Measurements from ENCODE around the gene WRNIP1. TPM values are rescaled to one million over a fixed set of nuclear protein-coding genes. Genes with fewer than 3 reads are reported as not detected.
A peak's percentile ranks its signal among the peaks of the same experiment; 100 is the strongest.

WRNIP1 gene
- total and polyA plus RNA-seq, 2 of the 13 experiments (the other 11 are each of a cell fraction or from before 2014, with no cell fraction given): 77.7 to 90.3 TPM

DNA sequence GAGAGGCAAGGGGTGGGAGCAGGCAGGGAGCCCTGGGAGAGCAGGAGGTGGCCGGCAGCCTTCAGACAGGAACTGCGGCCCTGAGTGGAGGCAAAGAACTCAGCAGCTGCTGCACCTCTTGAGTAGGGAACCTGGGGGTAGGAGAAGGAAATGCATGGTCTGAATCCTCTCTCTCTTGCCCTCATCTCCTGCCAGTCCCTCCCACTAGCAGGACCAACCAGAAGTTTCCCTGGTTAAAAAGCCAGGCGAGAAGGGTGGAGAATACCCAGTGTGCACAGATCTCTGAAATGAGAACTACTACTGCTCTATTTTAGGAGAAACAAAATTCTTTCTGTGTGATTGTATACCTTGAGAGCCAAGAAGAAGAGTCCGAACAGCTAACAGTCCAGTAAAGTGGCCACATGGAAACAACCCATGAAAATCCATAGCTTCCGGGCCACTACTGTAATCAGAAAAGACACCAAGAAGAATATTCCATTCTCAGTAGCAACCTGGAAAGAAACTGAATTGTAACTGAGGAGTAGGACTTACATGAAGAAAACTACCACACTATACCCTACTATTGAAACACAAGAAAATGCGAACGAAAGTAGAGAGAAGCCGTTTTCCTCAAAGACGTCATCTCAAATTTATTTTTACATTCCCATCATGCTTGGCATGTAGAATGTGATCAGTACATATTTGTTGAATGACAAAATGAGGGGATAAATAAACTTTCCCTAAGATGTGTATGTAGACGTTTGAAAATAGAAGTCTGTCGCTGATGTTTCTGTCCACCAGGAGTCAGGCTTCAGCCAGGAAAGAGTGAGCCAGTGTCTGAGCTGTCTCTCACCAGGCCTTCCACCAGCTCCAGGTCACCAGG lies 25.6 kb downstream of the WRNIP1 start (continued):
- TF ChIP-seq, protein P1, sequence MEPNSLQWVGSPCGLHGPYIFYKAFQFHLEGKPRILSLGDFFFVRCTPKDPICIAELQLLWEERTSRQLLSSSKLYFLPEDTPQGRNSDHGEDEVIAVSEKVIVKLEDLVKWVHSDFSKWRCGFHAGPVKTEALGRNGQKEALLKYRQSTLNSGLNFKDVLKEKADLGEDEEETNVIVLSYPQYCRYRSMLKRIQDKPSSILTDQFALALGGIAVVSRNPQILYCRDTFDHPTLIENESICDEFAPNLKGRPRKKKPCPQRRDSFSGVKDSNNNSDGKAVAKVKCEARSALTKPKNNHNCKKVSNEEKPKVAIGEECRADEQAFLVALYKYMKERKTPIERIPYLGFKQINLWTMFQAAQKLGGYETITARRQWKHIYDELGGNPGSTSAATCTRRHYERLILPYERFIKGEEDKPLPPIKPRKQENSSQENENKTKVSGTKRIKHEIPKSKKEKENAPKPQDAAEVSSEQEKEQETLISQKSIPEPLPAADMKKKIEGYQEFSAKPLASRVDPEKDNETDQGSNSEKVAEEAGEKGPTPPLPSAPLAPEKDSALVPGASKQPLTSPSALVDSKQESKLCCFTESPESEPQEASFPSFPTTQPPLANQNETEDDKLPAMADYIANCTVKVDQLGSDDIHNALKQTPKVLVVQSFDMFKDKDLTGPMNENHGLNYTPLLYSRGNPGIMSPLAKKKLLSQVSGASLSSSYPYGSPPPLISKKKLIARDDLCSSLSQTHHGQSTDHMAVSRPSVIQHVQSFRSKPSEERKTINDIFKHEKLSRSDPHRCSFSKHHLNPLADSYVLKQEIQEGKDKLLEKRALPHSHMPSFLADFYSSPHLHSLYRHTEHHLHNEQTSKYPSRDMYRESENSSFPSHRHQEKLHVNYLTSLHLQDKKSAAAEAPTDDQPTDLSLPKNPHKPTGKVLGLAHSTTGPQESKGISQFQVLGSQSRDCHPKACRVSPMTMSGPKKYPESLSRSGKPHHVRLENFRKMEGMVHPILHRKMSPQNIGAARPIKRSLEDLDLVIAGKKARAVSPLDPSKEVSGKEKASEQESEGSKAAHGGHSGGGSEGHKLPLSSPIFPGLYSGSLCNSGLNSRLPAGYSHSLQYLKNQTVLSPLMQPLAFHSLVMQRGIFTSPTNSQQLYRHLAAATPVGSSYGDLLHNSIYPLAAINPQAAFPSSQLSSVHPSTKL (CRISPR knock-in tag; IDR thresholded peaks at IDR 0.05): peak; percentile 58; the same call in 1 of the 2 replicates
- TF ChIP-seq ZNF879 (CRISPR knock-in tag; IDR thresholded peaks at IDR 0.05): no peak
- peak; percentile 60 for TF ChIP-seq NR2F2 (IDR thresholded peaks at IDR 0.05; ENCODE audit: borderline replicate concordance, low read depth)
- TF ChIP-seq DPF2 (CRISPR knock-in tag; IDR thresholded peaks at IDR 0.05; ENCODE audit: borderline replicate concordance, low read depth): no peak
- TF ChIP-seq HOXA3 (CRISPR knock-in tag; IDR thresholded peaks at IDR 0.05): peak; percentile 32; the same call in 1 of the 2 replicates
- TF ChIP-seq HDAC2 (CRISPR knock-in tag; IDR thresholded peaks at IDR 0.05): peak; percentile 28; the same call in 1 of the 2 replicates
- TF ChIP-seq STAG1 (CRISPR knock-in tag; IDR thresholded peaks at IDR 0.05): peak; percentile 98
- TF ChIP-seq, protein P2, sequence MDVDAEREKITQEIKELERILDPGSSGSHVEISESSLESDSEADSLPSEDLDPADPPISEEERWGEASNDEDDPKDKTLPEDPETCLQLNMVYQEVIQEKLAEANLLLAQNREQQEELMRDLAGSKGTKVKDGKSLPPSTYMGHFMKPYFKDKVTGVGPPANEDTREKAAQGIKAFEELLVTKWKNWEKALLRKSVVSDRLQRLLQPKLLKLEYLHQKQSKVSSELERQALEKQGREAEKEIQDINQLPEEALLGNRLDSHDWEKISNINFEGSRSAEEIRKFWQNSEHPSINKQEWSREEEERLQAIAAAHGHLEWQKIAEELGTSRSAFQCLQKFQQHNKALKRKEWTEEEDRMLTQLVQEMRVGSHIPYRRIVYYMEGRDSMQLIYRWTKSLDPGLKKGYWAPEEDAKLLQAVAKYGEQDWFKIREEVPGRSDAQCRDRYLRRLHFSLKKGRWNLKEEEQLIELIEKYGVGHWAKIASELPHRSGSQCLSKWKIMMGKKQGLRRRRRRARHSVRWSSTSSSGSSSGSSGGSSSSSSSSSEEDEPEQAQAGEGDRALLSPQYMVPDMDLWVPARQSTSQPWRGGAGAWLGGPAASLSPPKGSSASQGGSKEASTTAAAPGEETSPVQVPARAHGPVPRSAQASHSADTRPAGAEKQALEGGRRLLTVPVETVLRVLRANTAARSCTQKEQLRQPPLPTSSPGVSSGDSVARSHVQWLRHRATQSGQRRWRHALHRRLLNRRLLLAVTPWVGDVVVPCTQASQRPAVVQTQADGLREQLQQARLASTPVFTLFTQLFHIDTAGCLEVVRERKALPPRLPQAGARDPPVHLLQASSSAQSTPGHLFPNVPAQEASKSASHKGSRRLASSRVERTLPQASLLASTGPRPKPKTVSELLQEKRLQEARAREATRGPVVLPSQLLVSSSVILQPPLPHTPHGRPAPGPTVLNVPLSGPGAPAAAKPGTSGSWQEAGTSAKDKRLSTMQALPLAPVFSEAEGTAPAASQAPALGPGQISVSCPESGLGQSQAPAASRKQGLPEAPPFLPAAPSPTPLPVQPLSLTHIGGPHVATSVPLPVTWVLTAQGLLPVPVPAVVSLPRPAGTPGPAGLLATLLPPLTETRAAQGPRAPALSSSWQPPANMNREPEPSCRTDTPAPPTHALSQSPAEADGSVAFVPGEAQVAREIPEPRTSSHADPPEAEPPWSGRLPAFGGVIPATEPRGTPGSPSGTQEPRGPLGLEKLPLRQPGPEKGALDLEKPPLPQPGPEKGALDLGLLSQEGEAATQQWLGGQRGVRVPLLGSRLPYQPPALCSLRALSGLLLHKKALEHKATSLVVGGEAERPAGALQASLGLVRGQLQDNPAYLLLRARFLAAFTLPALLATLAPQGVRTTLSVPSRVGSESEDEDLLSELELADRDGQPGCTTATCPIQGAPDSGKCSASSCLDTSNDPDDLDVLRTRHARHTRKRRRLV (CRISPR knock-in tag; IDR thresholded peaks at IDR 0.05): no peak
- TF ChIP-seq GATAD2A (CRISPR knock-in tag; IDR thresholded peaks at IDR 0.05): peak; percentile 69
- TF ChIP-seq, protein P3, sequence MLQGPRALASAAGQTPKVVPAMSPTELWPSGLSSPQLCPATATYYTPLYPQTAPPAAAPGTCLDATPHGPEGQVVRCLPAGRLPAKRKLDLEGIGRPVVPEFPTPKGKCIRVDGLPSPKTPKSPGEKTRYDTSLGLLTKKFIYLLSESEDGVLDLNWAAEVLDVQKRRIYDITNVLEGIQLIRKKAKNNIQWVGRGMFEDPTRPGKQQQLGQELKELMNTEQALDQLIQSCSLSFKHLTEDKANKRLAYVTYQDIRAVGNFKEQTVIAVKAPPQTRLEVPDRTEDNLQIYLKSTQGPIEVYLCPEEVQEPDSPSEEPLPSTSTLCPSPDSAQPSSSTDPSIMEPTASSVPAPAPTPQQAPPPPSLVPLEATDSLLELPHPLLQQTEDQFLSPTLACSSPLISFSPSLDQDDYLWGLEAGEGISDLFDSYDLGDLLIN (CRISPR knock-in tag; IDR thresholded peaks at IDR 0.05; ENCODE audit: borderline replicate concordance): no peak
- TF ChIP-seq, protein P4, sequence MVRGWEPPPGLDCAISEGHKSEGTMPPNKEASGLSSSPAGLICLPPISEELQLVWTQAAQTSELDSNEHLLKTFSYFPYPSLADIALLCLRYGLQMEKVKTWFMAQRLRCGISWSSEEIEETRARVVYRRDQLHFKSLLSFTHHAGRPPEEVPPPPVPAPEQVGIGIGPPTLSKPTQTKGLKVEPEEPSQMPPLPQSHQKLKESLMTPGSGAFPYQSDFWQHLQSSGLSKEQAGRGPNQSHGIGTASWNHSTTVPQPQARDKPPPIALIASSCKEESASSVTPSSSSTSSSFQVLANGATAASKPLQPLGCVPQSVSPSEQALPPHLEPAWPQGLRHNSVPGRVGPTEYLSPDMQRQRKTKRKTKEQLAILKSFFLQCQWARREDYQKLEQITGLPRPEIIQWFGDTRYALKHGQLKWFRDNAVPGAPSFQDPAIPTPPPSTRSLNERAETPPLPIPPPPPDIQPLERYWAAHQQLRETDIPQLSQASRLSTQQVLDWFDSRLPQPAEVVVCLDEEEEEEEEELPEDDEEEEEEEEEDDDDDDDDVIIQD (CRISPR knock-in tag; IDR thresholded peaks at IDR 0.05; ENCODE audit: low read depth): 0 out of 2 replicates have a peak, but pooled peaks have one; percentile 22
- peak; percentile 100 for TF ChIP-seq SMC3 (IDR thresholded peaks at IDR 0.05; ENCODE audit: low read length)
- no peak for TF ChIP-seq SOX13 (IDR thresholded peaks at IDR 0.05)
- peak in 1 of 2 experiments; percentile 42; a peak in 1 of 4 replicates for TF ChIP-seq SOX13 (CRISPR knock-in tag; conservative IDR thresholded peaks at IDR 0.05 in 1 of 2, IDR thresholded peaks at IDR 0.05 in 1 of 2)
- TF ChIP-seq THAP11 (CRISPR knock-in tag; IDR thresholded peaks at IDR 0.05): peak; percentile 58
- 0 out of 2 replicates have a peak, but pooled peaks have one; percentile 26 for TF ChIP-seq DMAP1 (CRISPR knock-in tag; IDR thresholded peaks at IDR 0.05)
- TF ChIP-seq RXRB (CRISPR knock-in tag; IDR thresholded peaks at IDR 0.05; ENCODE audit: borderline replicate concordance): peak; percentile 79
- peak; percentile 20; the same call in 1 of the 2 replicates for TF ChIP-seq TOPORS (CRISPR knock-in tag; IDR thresholded peaks at IDR 0.05)

Data from HepG2 (cell line).